Neural progenitor cell (in vitro differentiated cells): Measurements from ENCODE around the gene NAA35. TPM values are rescaled to one million over a fixed set of nuclear protein-coding genes. Genes with fewer than 3 reads are reported as not detected.

Source experiments
- DNase-seq: peaks from one replicate; pipeline ENCODE4 v3.0.0-alpha.2; 2016; ENCODE audit warnings: low spot score
- H2AFZ ChIP-seq: fragments of 200-600 bp; sonication (generic); replicated peaks from 2 replicates; pipeline ENCODE4 v1.6.1; 2016; ENCODE audit warnings: antibody characterized with exemption
- H3F3A ChIP-seq: fragments of 200-600 bp; sonication (generic); 2 replicates; pipeline ENCODE4 v1.6.1; 2016; ENCODE audit warnings: antibody characterized with exemption, low read depth
- H3K27ac ChIP-seq: fragments of 200-600 bp; sonication (generic); 2 replicates; pipeline ENCODE4 v1.5.1; 2016; ENCODE audit warnings: mild to moderate bottlenecking
- H3K27me3 ChIP-seq: fragments of 200-600 bp; sonication (generic); 2 replicates; pipeline ENCODE4 v1.6.1; 2016; ENCODE audit warnings: mild to moderate bottlenecking, moderate library complexity
- H3K36me3 ChIP-seq: fragments of 200-600 bp; sonication (generic); 2 replicates; pipeline ENCODE4 v1.5.1; 2016
- H3K4me1 ChIP-seq: fragments of 200-600 bp; sonication (generic); 2 replicates; pipeline ENCODE4 v1.6.1; 2016; ENCODE audit warnings: mixed run types
- H3K4me2 ChIP-seq: fragments of 200-600 bp; sonication (generic); 2 replicates; pipeline ENCODE4 v1.6.1; 2016
- H3K4me3 ChIP-seq: fragments of 200-600 bp; sonication (generic); 2 replicates; pipeline ENCODE4 v1.5.1; 2016
- H3K79me2 ChIP-seq: fragments of 200-600 bp; sonication (generic); 2 replicates; pipeline ENCODE4 v1.6.1; 2016; ENCODE audit warnings: low read depth
- H3K9ac ChIP-seq: fragments of 200-600 bp; sonication (generic); 2 replicates; pipeline ENCODE4 v1.6.1; 2016
- H3K9me3 ChIP-seq: fragments of 200-600 bp; sonication (generic); 2 replicates; pipeline ENCODE4 v1.5.1; 2016; ENCODE audit warnings: low read depth
- H4K20me1 ChIP-seq: fragments of 200-600 bp; sonication (generic); 2 replicates; pipeline ENCODE4 v1.6.1; 2016; ENCODE audit warnings: low read depth
- H3K27ac Mint-ChIP-seq: 3 replicates; pipeline ENCODE4 v1.8.0; 2021; ENCODE audit warnings: mixed read lengths
- H3K27me3 Mint-ChIP-seq: 2 replicates; pipeline ENCODE4 v1.8.0; 2022; ENCODE audit warnings: low read depth, mild to moderate bottlenecking, inconsistent platforms, moderate library complexity, mixed read lengths; ENCODE audit not compliant: insufficient read depth
- H3K36me3 Mint-ChIP-seq: 3 replicates; pipeline ENCODE4 v1.8.0; 2021; ENCODE audit warnings: mixed read lengths
- H3K4me1 Mint-ChIP-seq: 3 replicates; pipeline ENCODE4 v1.8.0; 2021; ENCODE audit warnings: mixed read lengths
- H3K4me3 Mint-ChIP-seq: 3 replicates; pipeline ENCODE4 v1.8.0; 2021; ENCODE audit warnings: mild to moderate bottlenecking, moderate library complexity, mixed read lengths
- H3K9me3 Mint-ChIP-seq: 3 replicates; pipeline ENCODE4 v1.8.0; 2020; ENCODE audit warnings: mixed read lengths
- EZH2 ChIP-seq: fragments of 200-600 bp; sonication (generic); IDR thresholded peaks from 2 replicates; pipeline ENCODE4 v1.6.1; 2017; ENCODE audit warnings: antibody characterized with exemption, mild to moderate bottlenecking, moderate library complexity
- EZH2phosphoT487 ChIP-seq: fragments of 200-600 bp; sonication (generic); IDR thresholded peaks from 2 replicates; pipeline ENCODE4 v1.6.1; 2017; ENCODE audit warnings: antibody characterized with exemption
- total RNA-seq: library from RNA; depleted of rRNA; stranded (reverse); fragments of >200 nt; gene quantifications from 2 replicates; pipeline ENCODE4 v1.2.3, GENCODE V29; 2015; ENCODE audit warnings: low replicate concordance
- TF ChIP-seq, protein P1 (sequence below): fragments of 200-600 bp; sonication (generic); IDR thresholded peaks from 2 replicates; pipeline ENCODE4 v1.5.1; 2017; ENCODE audit warnings: antibody characterized with exemption, mild to moderate bottlenecking

NAA35 gene
- total RNA-seq, 1 donor from 2014 or later: 60.7 TPM

DNA sequence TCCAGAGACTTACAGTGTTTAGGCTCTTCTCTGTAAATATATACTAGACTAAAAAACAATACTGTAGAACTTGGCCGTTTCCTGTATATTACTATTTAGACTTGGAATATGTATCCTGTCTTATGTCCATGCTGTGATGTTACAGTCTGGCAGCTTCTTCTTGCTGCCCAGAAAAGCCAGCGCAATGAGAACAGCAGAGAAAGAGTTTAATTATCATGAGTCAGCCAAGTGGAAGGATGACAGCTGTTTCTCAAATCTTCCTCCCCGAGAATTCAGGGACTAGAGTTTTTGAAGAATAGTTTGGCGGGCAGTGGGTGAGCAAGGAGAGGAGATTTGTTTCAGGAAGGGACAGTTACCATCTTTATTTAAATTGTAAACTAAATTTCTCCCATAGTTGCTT, 37.5 kb downstream of the NAA35 start:
- H3K4me3 Mint-ChIP-seq: no peak overlapping the region
- no peaks in the 10 kb centered on the region for H3K9me3 ChIP-seq
- H3K4me2 ChIP-seq: no peak overlapping the region
- H3K27me3 Mint-ChIP-seq: no peaks in the 10 kb centered on the region
- no peak overlapping the region for H3K4me3 ChIP-seq
- H3F3A ChIP-seq: no peaks in the 10 kb centered on the region
- no peak overlapping the region for H3K27ac Mint-ChIP-seq
- no peaks in the 10 kb centered on the region for H3K79me2 ChIP-seq
- no peaks in the 10 kb centered on the region for H3K9me3 Mint-ChIP-seq
- no peak overlapping the region for H2AFZ ChIP-seq
- peaks cover 5% of the 10 kb centered on the region for H3K4me1 ChIP-seq
- no peaks in the 10 kb centered on the region for H3K4me1 Mint-ChIP-seq
- no peaks in the 10 kb centered on the region for H4K20me1 ChIP-seq
- H3K27me3 ChIP-seq: no peaks in the 10 kb centered on the region
- DNase-seq: peak; percentile 4
- H3K27ac ChIP-seq: no peak overlapping the region
- peaks cover 27% of the 10 kb centered on the region for H3K36me3 ChIP-seq
- H3K36me3 Mint-ChIP-seq: peaks cover 36% of the 10 kb centered on the region
- no peak overlapping the region for H3K9ac ChIP-seq
- TF ChIP-seq, protein P1, sequence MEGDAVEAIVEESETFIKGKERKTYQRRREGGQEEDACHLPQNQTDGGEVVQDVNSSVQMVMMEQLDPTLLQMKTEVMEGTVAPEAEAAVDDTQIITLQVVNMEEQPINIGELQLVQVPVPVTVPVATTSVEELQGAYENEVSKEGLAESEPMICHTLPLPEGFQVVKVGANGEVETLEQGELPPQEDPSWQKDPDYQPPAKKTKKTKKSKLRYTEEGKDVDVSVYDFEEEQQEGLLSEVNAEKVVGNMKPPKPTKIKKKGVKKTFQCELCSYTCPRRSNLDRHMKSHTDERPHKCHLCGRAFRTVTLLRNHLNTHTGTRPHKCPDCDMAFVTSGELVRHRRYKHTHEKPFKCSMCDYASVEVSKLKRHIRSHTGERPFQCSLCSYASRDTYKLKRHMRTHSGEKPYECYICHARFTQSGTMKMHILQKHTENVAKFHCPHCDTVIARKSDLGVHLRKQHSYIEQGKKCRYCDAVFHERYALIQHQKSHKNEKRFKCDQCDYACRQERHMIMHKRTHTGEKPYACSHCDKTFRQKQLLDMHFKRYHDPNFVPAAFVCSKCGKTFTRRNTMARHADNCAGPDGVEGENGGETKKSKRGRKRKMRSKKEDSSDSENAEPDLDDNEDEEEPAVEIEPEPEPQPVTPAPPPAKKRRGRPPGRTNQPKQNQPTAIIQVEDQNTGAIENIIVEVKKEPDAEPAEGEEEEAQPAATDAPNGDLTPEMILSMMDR: no peak
- TF ChIP-seq EZH2: no peak
- no peak for TF ChIP-seq EZH2phosphoT487

DNA sequence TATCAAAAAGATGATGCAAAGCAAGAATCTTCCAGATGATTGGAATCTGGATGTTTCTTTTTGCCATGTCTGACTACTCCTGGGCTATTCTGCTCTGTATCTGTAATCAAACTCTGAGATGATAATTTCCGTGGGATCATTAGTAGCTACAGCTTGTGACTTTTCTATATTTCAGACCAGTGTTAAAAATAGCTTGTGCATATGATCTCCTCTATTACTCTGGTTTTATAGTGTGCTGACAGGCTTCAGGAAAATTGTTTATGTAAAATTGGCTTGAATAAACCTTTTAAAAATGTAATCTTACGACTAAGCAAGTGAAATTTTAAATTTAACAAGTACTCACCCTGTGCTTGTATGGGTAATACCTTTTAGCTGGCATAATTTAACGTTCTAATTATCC, 40.4 kb downstream of the NAA35 start:
- no peak overlapping the region for H3K4me3 Mint-ChIP-seq
- Histone ChIP-seq H3K4me1 (peaks cover 5% of the 10 kb centered on the region), H4K20me1 (no peaks in the 10 kb centered on the region), H3K4me3 (no peak overlapping the region), H3K9me3 (no peaks in the 10 kb centered on the region), H3K36me3 (peaks cover 17% of the 10 kb centered on the region), H3K27ac (no peak overlapping the region), H3K4me2 (no peak overlapping the region), H3F3A (no peaks in the 10 kb centered on the region), H3K9ac (no peak overlapping the region), H2AFZ (no peak overlapping the region), H3K79me2 (no peaks in the 10 kb centered on the region), H3K27me3 (no peaks in the 10 kb centered on the region)
- no peaks in the 10 kb centered on the region for H3K4me1 Mint-ChIP-seq
- no peaks in the 10 kb centered on the region for H3K9me3 Mint-ChIP-seq
- DNase-seq: no peak
- no peak overlapping the region for H3K27ac Mint-ChIP-seq
- H3K36me3 Mint-ChIP-seq: peaks cover 54% of the 10 kb centered on the region
- H3K27me3 Mint-ChIP-seq: no peaks in the 10 kb centered on the region
- TF ChIP-seq, protein P1: no peak
- TF ChIP-seq EZH2phosphoT487: no peak
- no peak for TF ChIP-seq EZH2

DNA sequence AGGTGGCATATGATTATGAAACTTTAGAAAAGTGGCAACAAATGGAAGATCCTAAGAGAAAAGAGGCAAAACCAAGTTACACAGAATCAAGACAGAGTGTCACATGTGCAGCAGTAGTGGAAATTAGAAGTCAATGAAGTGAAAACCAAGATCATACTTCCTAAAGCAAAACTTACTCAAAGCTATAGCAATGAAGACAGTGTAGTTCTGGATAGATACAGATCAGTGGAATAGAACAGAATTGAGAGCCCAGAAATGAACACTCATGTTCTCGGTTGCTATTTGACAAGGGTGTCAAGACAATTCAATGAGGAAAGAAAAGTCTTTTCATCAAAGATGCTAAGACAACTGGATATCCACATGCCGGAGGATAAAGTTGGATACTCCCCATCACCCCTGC, 43.5 kb downstream of the NAA35 start:
- no peak overlapping the region for H3K4me3 ChIP-seq
- no peak overlapping the region for H2AFZ ChIP-seq
- no peaks in the 10 kb centered on the region for H3K4me1 Mint-ChIP-seq
- H3K4me1 ChIP-seq: no peaks in the 10 kb centered on the region
- H3K27me3 ChIP-seq: no peaks in the 10 kb centered on the region
- no peak overlapping the region for H3K4me3 Mint-ChIP-seq
- no peaks in the 10 kb centered on the region for H3K27me3 Mint-ChIP-seq
- no peaks in the 10 kb centered on the region for H3K36me3 ChIP-seq
- H3K79me2 ChIP-seq: no peaks in the 10 kb centered on the region
- no peaks in the 10 kb centered on the region for H3K9me3 ChIP-seq
- peaks cover 49% of the 10 kb centered on the region for H3K36me3 Mint-ChIP-seq
- DNase-seq: no peak
- H3F3A ChIP-seq: no peaks in the 10 kb centered on the region
- no peak overlapping the region for H3K27ac ChIP-seq
- no peak overlapping the region for H3K4me2 ChIP-seq
- H3K27ac Mint-ChIP-seq: no peak overlapping the region
- H4K20me1 ChIP-seq: no peaks in the 10 kb centered on the region
- no peak for TF ChIP-seq EZH2phosphoT487
- TF ChIP-seq EZH2: no peak
- no peaks in the 10 kb centered on the region for H3K9me3 Mint-ChIP-seq
- H3K9ac ChIP-seq: no peak overlapping the region

DNA sequence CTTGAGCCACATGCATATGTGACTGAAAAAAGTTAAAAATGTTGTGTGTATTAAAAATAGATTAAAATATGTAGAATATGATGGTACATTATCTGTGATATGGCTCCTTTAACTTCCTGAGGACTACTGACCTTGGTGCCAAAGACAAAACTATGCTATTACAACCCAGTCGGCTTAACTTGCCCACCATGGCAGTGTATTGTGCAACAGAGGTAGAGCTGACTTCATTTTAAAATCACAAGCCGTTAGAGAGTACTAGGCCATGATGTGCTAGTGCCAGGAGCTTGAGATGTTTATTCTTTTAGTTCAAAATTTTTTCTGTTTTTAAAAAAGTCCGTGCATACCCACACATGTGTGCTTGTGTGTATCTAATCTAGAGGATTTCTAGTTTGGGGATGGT, 46.3 kb downstream of the NAA35 start:
- Histone ChIP-seq H3K4me3 (no peak overlapping the region), H3K27me3 (no peaks in the 10 kb centered on the region), H3K4me1 (no peaks in the 10 kb centered on the region), H2AFZ (no peak overlapping the region), H3F3A (no peaks in the 10 kb centered on the region), H3K79me2 (no peaks in the 10 kb centered on the region), H3K9ac (no peak overlapping the region), H3K9me3 (no peaks in the 10 kb centered on the region), H3K36me3 (no peaks in the 10 kb centered on the region), H3K27ac (no peak overlapping the region), H4K20me1 (no peaks in the 10 kb centered on the region), H3K4me2 (no peak overlapping the region)
- no peaks in the 10 kb centered on the region for H3K9me3 Mint-ChIP-seq
- TF ChIP-seq EZH2 (no peak), EZH2phosphoT487 (no peak)
- TF ChIP-seq, protein P1: no peak
- H3K4me1 Mint-ChIP-seq: no peaks in the 10 kb centered on the region
- H3K27me3 Mint-ChIP-seq: peaks cover 3% of the 10 kb centered on the region
- no peak for DNase-seq
- no peak overlapping the region for H3K27ac Mint-ChIP-seq
- H3K36me3 Mint-ChIP-seq: peaks cover 51% of the 10 kb centered on the region
- H3K4me3 Mint-ChIP-seq: no peak overlapping the region
